SU-DHL-6 (cell line): ENCODE measurements around the gene GJB4.
"Not testable (repeated sequence)": the region's sequence is repeated elsewhere in the genome, so short reads cannot be mapped to it uniquely, and the experiment has no call there.

Source experiments
- H2AFZ ChIP-seq: fragments of 200-600 bp; sonication (generic); 2 replicates; pipeline ENCODE4 v1.6.1; 2014; ENCODE audit warnings: low read depth, mild to moderate bottlenecking, moderate library complexity, mixed read lengths, antibody characterized with exemption, low read length; ENCODE audit not compliant: severe bottlenecking
- H3F3A ChIP-seq: fragments of 200-600 bp; shearing (Covaris generic); 2 replicates; pipeline ENCODE4 v1.6.0; 2016; ENCODE audit warnings: antibody characterized with exemption, mild to moderate bottlenecking; ENCODE audit not compliant: insufficient read depth
- H3K27ac ChIP-seq: fragments of 200-600 bp; sonication (generic); 2 replicates; pipeline ENCODE4 v1.5.1; 2016; ENCODE audit warnings: low read depth, mild to moderate bottlenecking, low read length, moderate library complexity, mixed read lengths
- H3K27me3 ChIP-seq: fragments of 200-600 bp; sonication (generic), shearing (Covaris generic); 2 replicates; pipeline ENCODE4 v1.6.0; 2014; ENCODE audit warnings: mild to moderate bottlenecking, low read length
- H3K36me3 ChIP-seq: fragments of 200-600 bp; sonication (generic); 2 replicates; pipeline ENCODE4 v1.6.1; 2014; ENCODE audit warnings: mild to moderate bottlenecking, low read length, mixed read lengths
- H3K4me2 ChIP-seq: fragments of 300-600, 200-600 bp; shearing (Covaris generic), sonication (generic); 2 replicates; pipeline ENCODE4 v1.6.0; 2014; ENCODE audit warnings: low read length, low read depth, mild to moderate bottlenecking; ENCODE audit not compliant: poor library complexity, severe bottlenecking
- H3K4me3 ChIP-seq: fragments of 200-600 bp; sonication (generic); 2 replicates; pipeline ENCODE4 v1.5.1; 2014; ENCODE audit warnings: antibody characterized with exemption, low read length, mild to moderate bottlenecking, mixed read lengths; ENCODE audit not compliant: insufficient read depth, poor library complexity, severe bottlenecking
- H3K79me2 ChIP-seq: fragments of 200-600 bp; sonication (generic); 2 replicates; pipeline ENCODE4 v1.6.1; 2014; ENCODE audit warnings: mild to moderate bottlenecking, low read length, moderate library complexity; ENCODE audit not compliant: insufficient read depth
- H3K9ac ChIP-seq: fragments of 200-600 bp; sonication (generic); 2 replicates; pipeline ENCODE4 v1.7.0; 2014; ENCODE audit warnings: mild to moderate bottlenecking, low read length
- H3K9me2 ChIP-seq: fragments of 200-600 bp; sonication (generic); replicated peaks from 2 replicates; pipeline ENCODE4 v1.6.1; 2014; ENCODE audit warnings: low read length; ENCODE audit not compliant: insufficient read depth
- H3K9me3 ChIP-seq: fragments of 200-600 bp; sonication (generic); 2 replicates; pipeline ENCODE4 v1.6.1; 2014; ENCODE audit warnings: low read length, mixed read lengths; ENCODE audit not compliant: insufficient read depth
- H4K20me1 ChIP-seq: fragments of 200-600 bp; sonication (generic); 2 replicates; pipeline ENCODE4 v1.6.1; 2014; ENCODE audit warnings: low read depth, mild to moderate bottlenecking, antibody characterized with exemption, low read length, moderate library complexity, mixed read lengths
- EZH2phosphoT487 ChIP-seq: fragments of 200-600 bp; sonication (generic), shearing (Covaris generic); conservative IDR thresholded peaks from 2 replicates; pipeline ENCODE4 v1.6.1; 2018; ENCODE audit warnings: mild to moderate bottlenecking, antibody characterized with exemption, low read length, moderate library complexity, mixed read lengths
- TF ChIP-seq, protein P1 (sequence below): fragments of 200-600 bp; sonication (generic); IDR thresholded peaks from one replicate; pipeline ENCODE4 v1.5.1; 2017; ENCODE audit warnings: antibody characterized with exemption, mild to moderate bottlenecking, low read length, moderate library complexity; ENCODE audit not compliant: insufficient read depth, poor library complexity, severe bottlenecking

The GJB4 gene

DNA sequence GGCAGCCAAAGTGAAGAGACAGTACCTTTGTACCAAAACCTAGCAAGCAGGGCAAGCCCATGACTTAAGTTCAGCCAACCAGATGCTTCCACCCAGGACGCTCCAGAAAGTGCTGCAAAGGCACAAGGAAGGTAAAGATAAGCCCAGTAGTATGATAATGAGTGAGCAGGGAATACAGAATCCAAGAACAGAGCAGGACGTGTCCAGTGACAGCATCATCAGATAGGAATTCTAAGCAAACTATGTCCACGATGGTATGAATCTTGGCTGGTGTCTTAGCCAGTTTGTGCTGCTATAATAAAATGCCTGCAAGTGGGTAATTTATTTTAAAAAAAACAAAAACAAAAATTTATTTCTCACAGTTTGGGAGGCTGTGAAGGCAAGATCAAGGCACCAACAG lies 46.9 kb downstream of the GJB4 start:
- H3K9ac ChIP-seq, result no peak overlapping the region
- H4K20me1 ChIP-seq, result no peaks in the 10 kb centered on the region
- no peak overlapping the region for H3K4me3 ChIP-seq

DNA sequence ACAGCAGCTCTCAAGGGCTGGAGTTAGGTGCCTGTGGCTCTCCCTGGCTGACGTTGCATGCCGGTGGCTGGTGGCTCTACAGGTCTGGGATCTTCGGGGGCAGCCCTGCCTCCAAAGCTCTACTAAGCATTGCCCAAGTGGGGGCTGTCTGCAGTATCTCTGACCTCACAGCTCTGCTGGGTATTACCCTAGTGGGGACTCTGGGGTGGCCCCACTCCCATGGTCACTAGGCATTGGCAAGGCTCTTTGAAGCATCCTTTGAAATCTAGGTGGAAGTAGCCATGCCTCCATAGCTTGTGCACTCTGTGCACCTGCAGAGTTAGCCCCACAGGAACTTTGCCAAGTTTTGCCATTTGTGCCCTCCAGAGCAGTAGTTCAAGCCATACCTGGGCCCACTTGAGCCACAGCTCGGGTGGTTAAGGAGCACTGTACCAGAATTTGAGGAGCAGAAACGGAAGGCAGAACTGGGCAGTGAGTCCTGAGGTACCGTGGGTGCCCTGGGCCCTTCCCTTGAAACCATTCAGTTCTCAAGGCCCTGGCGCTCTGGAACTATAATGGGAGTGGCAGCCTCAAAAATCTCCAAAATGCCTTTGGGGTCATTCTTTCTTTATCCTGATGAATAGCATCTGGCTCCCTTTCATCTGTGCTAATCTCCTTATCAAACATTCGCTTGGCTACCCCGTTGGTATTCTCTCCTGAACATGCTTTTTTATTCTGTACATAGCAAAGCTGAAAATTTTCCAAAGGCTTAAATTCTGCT lies 48.7 kb downstream of the GJB4 start:
- no peak for TF ChIP-seq EZH2phosphoT487
- TF ChIP-seq, protein P1, sequence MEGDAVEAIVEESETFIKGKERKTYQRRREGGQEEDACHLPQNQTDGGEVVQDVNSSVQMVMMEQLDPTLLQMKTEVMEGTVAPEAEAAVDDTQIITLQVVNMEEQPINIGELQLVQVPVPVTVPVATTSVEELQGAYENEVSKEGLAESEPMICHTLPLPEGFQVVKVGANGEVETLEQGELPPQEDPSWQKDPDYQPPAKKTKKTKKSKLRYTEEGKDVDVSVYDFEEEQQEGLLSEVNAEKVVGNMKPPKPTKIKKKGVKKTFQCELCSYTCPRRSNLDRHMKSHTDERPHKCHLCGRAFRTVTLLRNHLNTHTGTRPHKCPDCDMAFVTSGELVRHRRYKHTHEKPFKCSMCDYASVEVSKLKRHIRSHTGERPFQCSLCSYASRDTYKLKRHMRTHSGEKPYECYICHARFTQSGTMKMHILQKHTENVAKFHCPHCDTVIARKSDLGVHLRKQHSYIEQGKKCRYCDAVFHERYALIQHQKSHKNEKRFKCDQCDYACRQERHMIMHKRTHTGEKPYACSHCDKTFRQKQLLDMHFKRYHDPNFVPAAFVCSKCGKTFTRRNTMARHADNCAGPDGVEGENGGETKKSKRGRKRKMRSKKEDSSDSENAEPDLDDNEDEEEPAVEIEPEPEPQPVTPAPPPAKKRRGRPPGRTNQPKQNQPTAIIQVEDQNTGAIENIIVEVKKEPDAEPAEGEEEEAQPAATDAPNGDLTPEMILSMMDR, result no peak
- Histone ChIP-seq H3K27ac (no peak overlapping the region), H3K79me2 (no peaks in the 10 kb centered on the region)

More for the DNA sequence above, 46.9 kb downstream of the GJB4 start:
- Histone ChIP-seq H3F3A (no peaks in the 10 kb centered on the region), H3K4me2 (no peak overlapping the region), H3K9me2 (no peaks in the 10 kb centered on the region), H3K27ac (no peak overlapping the region), H2AFZ (no peak overlapping the region), H3K79me2 (no peaks in the 10 kb centered on the region), H3K36me3 (no peaks in the 10 kb centered on the region), H3K9me3 (no peaks in the 10 kb centered on the region), H3K27me3 (no peaks in the 10 kb centered on the region)
- TF ChIP-seq, protein P1, result no peak
- no peak for TF ChIP-seq EZH2phosphoT487

DNA sequence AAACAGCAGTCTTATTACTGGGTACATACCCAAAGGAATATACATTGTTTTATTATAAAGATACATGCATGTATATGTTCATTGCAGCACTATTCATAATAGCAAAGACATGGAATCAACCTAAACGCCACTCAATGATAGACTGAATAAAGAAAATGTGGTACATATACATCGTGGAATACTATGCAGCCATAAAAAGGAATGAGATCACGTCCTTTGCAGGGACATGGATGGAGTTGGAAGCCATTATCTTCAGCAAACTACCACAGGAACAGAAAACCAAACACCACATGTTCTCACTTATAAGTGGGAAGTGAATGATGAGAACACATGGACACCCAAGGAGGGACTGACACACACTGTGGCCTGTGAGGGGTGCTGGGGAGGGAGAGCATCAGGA lies 51.2 kb downstream of the GJB4 start:
- not testable (repeated sequence) for H3K79me2 ChIP-seq, H3K4me3 ChIP-seq, H3K36me3 ChIP-seq, H4K20me1 ChIP-seq, H3K9me3 ChIP-seq, H3K9me2 ChIP-seq, H2AFZ ChIP-seq, H3K27ac ChIP-seq, H3F3A ChIP-seq, H3K9ac ChIP-seq, H3K27me3 ChIP-seq, H3K4me2 ChIP-seq

More for the DNA sequence above, 48.7 kb downstream of the GJB4 start:
- Histone ChIP-seq H3F3A (no peaks in the 10 kb centered on the region), H2AFZ (no peak overlapping the region), H3K4me2 (no peak overlapping the region), H3K9me3 (no peaks in the 10 kb centered on the region), H3K4me3 (no peak overlapping the region), H3K9me2 (no peaks in the 10 kb centered on the region), H3K9ac (no peak overlapping the region), H4K20me1 (no peaks in the 10 kb centered on the region), H3K36me3 (no peaks in the 10 kb centered on the region), H3K27me3 (no peaks in the 10 kb centered on the region)
